HL-60 (cell line): ENCODE results near the gene CD200R1L.

ENCODE experiments used
- DNase-seq, 2 experiments: peaks; one replicate each; pipeline ENCODE4 v3.0.0-alpha.2; 2010 to 2020; ENCODE audit warnings: low read depth in 1 of 2, low spot score in 1 of 2
- H3K27ac ChIP-seq: fragments of 250-450 bp; sonication (Bioruptor Pico); replicated peaks from 2 replicates; pipeline ENCODE4 v1.5.1; 2020; ENCODE audit warnings: mild to moderate bottlenecking, moderate library complexity
- H3K27me3 ChIP-seq: fragments of 250-450 bp; sonication (Bioruptor Pico); 2 replicates; pipeline ENCODE4 v1.5.1; 2021; ENCODE audit warnings: mild to moderate bottlenecking, moderate library complexity; ENCODE audit not compliant: insufficient read depth, poor library complexity, severe bottlenecking
- H3K4me3 ChIP-seq: replicated peaks from 2 replicates; pipeline ENCODE4 v1.5.1; 2011; ENCODE audit warnings: mild to moderate bottlenecking, control low read depth, low read length; ENCODE audit not compliant: insufficient read depth
- GABPA ChIP-seq: IDR thresholded peaks from 2 replicates; pipeline ENCODE4 v1.6.1; 2012; ENCODE audit warnings: low read depth
- POLR2AphosphoS5 ChIP-seq: IDR thresholded peaks from 2 replicates; pipeline ENCODE4 v1.6.1; 2012; ENCODE audit warnings: low read depth
- SPI1 ChIP-seq: IDR thresholded peaks from 2 replicates; pipeline ENCODE4 v1.6.1; 2012; ENCODE audit warnings: low read depth, mild to moderate bottlenecking, borderline replicate concordance
- TF ChIP-seq, protein P1 (sequence below): IDR thresholded peaks from 2 replicates; pipeline ENCODE4 v1.6.1; 2012; ENCODE audit warnings: low read depth; ENCODE audit not compliant: insufficient replicate concordance
- TF ChIP-seq, protein P2 (sequence below): IDR thresholded peaks from one replicate; pipeline ENCODE4 v1.5.1; 2011; ENCODE audit warnings: low read length, control low read depth, inconsistent platforms; ENCODE audit not compliant: insufficient read depth

Gene CD200R1L

DNA sequence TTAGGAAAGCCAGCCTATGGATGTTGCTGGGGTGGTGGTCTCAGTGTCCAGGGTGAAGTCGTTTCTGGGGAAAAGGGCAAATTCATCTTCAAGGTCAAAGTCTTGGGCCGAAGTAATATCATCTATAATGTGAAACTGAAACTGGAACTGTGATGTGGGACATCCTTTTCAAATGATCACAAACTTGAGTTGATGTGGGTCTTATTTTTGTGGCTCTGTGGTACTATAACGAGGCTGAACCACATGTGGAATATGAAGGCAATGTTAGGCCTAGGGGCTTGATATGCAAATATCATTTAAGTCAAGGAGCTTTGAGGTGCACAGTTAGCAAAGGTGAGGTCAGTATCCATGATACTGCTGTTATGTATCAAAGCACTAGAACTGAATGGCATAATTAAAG is 1.5 kb upstream of the CD200R1L start:
- TF ChIP-seq, protein P1, sequence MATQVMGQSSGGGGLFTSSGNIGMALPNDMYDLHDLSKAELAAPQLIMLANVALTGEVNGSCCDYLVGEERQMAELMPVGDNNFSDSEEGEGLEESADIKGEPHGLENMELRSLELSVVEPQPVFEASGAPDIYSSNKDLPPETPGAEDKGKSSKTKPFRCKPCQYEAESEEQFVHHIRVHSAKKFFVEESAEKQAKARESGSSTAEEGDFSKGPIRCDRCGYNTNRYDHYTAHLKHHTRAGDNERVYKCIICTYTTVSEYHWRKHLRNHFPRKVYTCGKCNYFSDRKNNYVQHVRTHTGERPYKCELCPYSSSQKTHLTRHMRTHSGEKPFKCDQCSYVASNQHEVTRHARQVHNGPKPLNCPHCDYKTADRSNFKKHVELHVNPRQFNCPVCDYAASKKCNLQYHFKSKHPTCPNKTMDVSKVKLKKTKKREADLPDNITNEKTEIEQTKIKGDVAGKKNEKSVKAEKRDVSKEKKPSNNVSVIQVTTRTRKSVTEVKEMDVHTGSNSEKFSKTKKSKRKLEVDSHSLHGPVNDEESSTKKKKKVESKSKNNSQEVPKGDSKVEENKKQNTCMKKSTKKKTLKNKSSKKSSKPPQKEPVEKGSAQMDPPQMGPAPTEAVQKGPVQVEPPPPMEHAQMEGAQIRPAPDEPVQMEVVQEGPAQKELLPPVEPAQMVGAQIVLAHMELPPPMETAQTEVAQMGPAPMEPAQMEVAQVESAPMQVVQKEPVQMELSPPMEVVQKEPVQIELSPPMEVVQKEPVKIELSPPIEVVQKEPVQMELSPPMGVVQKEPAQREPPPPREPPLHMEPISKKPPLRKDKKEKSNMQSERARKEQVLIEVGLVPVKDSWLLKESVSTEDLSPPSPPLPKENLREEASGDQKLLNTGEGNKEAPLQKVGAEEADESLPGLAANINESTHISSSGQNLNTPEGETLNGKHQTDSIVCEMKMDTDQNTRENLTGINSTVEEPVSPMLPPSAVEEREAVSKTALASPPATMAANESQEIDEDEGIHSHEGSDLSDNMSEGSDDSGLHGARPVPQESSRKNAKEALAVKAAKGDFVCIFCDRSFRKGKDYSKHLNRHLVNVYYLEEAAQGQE = no peak
- TF ChIP-seq, protein P2, sequence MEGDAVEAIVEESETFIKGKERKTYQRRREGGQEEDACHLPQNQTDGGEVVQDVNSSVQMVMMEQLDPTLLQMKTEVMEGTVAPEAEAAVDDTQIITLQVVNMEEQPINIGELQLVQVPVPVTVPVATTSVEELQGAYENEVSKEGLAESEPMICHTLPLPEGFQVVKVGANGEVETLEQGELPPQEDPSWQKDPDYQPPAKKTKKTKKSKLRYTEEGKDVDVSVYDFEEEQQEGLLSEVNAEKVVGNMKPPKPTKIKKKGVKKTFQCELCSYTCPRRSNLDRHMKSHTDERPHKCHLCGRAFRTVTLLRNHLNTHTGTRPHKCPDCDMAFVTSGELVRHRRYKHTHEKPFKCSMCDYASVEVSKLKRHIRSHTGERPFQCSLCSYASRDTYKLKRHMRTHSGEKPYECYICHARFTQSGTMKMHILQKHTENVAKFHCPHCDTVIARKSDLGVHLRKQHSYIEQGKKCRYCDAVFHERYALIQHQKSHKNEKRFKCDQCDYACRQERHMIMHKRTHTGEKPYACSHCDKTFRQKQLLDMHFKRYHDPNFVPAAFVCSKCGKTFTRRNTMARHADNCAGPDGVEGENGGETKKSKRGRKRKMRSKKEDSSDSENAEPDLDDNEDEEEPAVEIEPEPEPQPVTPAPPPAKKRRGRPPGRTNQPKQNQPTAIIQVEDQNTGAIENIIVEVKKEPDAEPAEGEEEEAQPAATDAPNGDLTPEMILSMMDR = no peak
- TF ChIP-seq SPI1 (no peak), POLR2AphosphoS5 (no peak), GABPA (no peak)
- Histone ChIP-seq H3K4me3 (no peak overlapping the region), H3K27ac (no peak overlapping the region), H3K27me3 (no peaks in the 10 kb centered on the region)
- DNase-seq = no peak

DNA sequence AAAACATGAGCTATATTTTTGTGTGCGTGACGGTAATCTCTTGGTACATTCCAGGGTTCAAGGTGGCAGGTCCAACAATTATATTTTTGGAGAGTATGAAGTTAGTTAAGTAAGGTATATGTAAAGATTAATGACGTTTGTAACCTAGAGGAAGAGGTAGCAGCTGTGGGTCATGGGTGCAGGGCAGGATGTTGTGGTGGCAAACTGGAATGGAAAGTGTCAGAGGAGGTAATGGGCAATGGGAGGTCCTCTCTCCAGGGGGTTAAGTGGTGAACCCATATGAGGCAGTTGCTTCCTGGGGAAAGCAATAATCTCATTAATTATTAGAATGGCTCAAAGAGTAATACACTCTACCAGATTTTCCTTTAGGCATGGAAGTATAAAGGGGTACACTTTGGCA is 1.0 kb upstream of the CD200R1L start:
- no peak overlapping the region for H3K4me3 ChIP-seq
- DNase-seq = no peak
- H3K27me3 ChIP-seq = no peaks in the 10 kb centered on the region
- no peak for TF ChIP-seq GABPA
- H3K27ac ChIP-seq = no peak overlapping the region

DNA sequence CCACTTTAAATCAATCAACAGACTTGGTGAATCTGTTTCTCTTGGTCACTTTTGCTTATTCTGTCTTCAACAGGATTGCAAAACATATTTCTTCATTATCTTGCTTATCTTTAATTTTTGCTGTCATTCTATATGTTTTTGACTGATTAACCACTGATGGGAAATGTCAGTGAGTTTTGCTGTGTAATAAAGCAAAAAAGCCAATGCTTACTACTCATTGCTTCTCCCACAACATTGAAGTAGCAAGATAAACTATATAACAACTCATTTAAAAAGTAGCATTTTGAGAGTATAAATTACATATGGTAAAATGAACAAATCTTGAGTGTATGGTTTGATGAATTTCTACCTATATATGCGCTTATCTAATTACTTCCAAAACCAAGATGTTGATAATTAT is 892 bp downstream of the CD200R1L start:
- H3K27ac ChIP-seq = no peak overlapping the region
- TF ChIP-seq GABPA = no peak
- TF ChIP-seq, protein P1 = no peak
- TF ChIP-seq, protein P2 = no peak
- no peak for TF ChIP-seq POLR2AphosphoS5
- TF ChIP-seq SPI1 = no peak
- no peak overlapping the region for H3K4me3 ChIP-seq
- DNase-seq = no peak
- H3K27me3 ChIP-seq = no peaks in the 10 kb centered on the region

DNA sequence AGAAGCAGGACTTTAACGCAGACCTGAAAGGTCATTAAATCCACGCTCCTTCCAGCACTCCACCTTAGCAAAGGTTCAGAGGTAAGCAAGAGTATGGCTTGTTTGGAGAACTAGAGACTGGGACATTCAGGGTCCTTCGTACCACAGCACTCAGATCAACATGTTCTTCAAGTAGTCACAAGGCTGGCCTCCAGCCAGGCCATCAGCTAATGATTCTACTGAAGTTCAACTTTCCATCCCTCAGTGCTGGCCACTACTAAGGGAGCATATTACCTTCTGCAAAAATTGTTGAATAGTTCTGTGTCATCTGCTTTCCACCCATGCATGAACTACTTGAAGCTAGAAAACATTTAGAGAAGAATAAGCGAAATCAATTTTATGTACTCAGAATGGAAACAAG is 17.6 kb downstream of the CD200R1L start:
- no peak for DNase-seq
- no peak overlapping the region for H3K4me3 ChIP-seq
- H3K27ac ChIP-seq = no peak overlapping the region
- H3K27me3 ChIP-seq = no peaks in the 10 kb centered on the region
- TF ChIP-seq, protein P1 = no peak
- TF ChIP-seq, protein P2 = no peak
- no peak for TF ChIP-seq SPI1
- no peak for TF ChIP-seq GABPA
- no peak for TF ChIP-seq POLR2AphosphoS5
